OCI-LY3 (cell line): ENCODE results near the gene ARX.

Source experiments
- EZH2phosphoT487 ChIP-seq: fragments of 200-600 bp; shearing (Covaris generic); IDR thresholded peaks from 2 replicates; pipeline ENCODE4 v1.6.1; 2018; ENCODE audit warnings: antibody characterized with exemption, mixed run types, low read depth
- TF ChIP-seq, protein P1 (sequence below): fragments of 200-600, 300-600 bp; sonication (generic); IDR thresholded peaks from 2 replicates; pipeline ENCODE4 v1.5.1; 2014; ENCODE audit warnings: antibody characterized with exemption, low read length, low read depth

DNA sequence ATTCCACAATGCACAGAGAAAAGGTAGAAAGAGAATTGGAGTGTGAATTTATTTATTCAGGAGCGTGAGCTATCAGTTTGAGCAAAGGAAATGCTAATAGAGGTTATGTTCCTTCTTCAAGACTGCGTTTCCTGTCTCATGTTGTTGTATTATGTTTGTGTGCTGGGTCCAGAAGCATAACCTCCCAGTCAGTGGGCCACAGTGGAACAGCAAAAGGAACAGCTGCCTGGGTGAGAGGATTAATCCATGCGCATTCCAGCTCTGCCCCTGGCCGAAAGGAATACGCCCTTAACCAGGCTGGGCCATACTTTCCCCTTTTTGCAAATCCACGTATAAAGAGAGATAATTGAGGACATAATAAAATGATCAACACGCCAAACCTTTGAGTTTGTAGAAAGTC is 32.4 kb upstream of the ARX start:
- TF ChIP-seq, protein P1, sequence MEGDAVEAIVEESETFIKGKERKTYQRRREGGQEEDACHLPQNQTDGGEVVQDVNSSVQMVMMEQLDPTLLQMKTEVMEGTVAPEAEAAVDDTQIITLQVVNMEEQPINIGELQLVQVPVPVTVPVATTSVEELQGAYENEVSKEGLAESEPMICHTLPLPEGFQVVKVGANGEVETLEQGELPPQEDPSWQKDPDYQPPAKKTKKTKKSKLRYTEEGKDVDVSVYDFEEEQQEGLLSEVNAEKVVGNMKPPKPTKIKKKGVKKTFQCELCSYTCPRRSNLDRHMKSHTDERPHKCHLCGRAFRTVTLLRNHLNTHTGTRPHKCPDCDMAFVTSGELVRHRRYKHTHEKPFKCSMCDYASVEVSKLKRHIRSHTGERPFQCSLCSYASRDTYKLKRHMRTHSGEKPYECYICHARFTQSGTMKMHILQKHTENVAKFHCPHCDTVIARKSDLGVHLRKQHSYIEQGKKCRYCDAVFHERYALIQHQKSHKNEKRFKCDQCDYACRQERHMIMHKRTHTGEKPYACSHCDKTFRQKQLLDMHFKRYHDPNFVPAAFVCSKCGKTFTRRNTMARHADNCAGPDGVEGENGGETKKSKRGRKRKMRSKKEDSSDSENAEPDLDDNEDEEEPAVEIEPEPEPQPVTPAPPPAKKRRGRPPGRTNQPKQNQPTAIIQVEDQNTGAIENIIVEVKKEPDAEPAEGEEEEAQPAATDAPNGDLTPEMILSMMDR: no peak
- TF ChIP-seq EZH2phosphoT487: no peak
